GM12878 (cell line): ENCODE results near the gene PTPN2. TPM values are rescaled to one million over a fixed set of nuclear protein-coding genes. Genes with fewer than 3 reads are reported as not detected.
"Not testable (repeated sequence)": the region's sequence is repeated elsewhere in the genome, so short reads cannot be mapped to it uniquely, and the experiment has no call there.

Experiments used
- ATAC-seq: fragments of 200-7000 bp; cut with Tn5 transposase; 3 replicates; pipeline ENCODE4 v1.9.1; 2020; ENCODE audit warnings: mild to moderate bottlenecking, moderate library complexity
- BruUV-seq: library from RNA; stranded (reverse); fragments of 400-500 nt; replicated peaks from 2 replicates; lab custom pipeline; 2021; lab: Mats Ljungman, UMichigan
- CTCF ChIA-PET: fragments of 300-600 bp; sonication (Branson Sonifier 250); formaldehyde crosslinking; extraction: SDS; loops from one replicate; lab custom pipeline; 2021; ENCODE audit warnings: inconsistent platforms; lab: Yijun Ruan, JAX
- POLR2A ChIA-PET: fragments of 350-600 bp; formaldehyde crosslinking; extraction: SDS; loops from one replicate; lab custom pipeline; 2021; ENCODE audit warnings: inconsistent platforms; lab: Charles Lee
- RAD21 ChIA-PET: fragments of 300-600 bp; sonication (Branson Sonifier 250); formaldehyde crosslinking; loops from one replicate; lab custom pipeline; 2023; ENCODE audit warnings: antibody characterized with exemption; ENCODE audit not compliant: unreplicated experiment; lab: Charles Lee
- SMC1A ChIA-PET: fragments of 300-600 bp; sonication (Branson Sonifier 250); formaldehyde crosslinking; loops from one replicate; lab custom pipeline; 2023; ENCODE audit not compliant: unreplicated experiment, uncharacterized antibody; lab: Charles Lee
- DNase-seq: peaks from one replicate; pipeline ENCODE4 v3.0.0-alpha.2; 2011; ENCODE audit warnings: low read depth, low spot score
- FAIRE-seq: peaks from 3 replicates; lab custom pipeline; 2011; peaks lifted over from hg19 to GRCh38; lab: Jason Lieb, UNC
- H2AFZ ChIP-seq: 2 replicates; pipeline ENCODE4 v1.6.0; 2011; ENCODE audit warnings: low read depth, low read length, control low read depth; ENCODE audit not compliant: control insufficient read depth
- H3K27ac ChIP-seq: 2 replicates; pipeline ENCODE4 v1.5.1; 2011; ENCODE audit warnings: control low read depth; ENCODE audit not compliant: control insufficient read depth, insufficient read depth
- H3K27me3 ChIP-seq, 2 experiments: replicated peaks in 1 of 2; 2 replicates each; pipeline versions ENCODE4 v1.6.0 to v1.6.1; 2011; ENCODE audit warnings: low read length in 1 of 2; ENCODE audit not compliant: control insufficient read depth in 2 of 2, insufficient read depth in 2 of 2
- H3K36me3 ChIP-seq, 2 experiments: 2 replicates each; pipeline ENCODE4 v1.5.1; 2011; ENCODE audit warnings: low read length in 1 of 2; ENCODE audit not compliant: control insufficient read depth in 2 of 2, insufficient read depth in 2 of 2
- H3K4me1 ChIP-seq: 2 replicates; pipeline ENCODE4 v1.6.1; 2011; ENCODE audit warnings: mild to moderate bottlenecking, low read length, moderate library complexity, mixed read lengths; ENCODE audit not compliant: control insufficient read depth, insufficient read depth
- H3K4me2 ChIP-seq: 2 replicates; pipeline ENCODE4 v1.6.0; 2011; ENCODE audit warnings: control low read depth; ENCODE audit not compliant: control insufficient read depth, insufficient read depth
- H3K4me3 ChIP-seq: fragments of 200-600 bp; sonication (generic); 2 replicates; pipeline ENCODE4 v1.5.1; 2016
- H3K79me2 ChIP-seq: 2 replicates; pipeline ENCODE4 v1.6.0; 2011; ENCODE audit warnings: low read length; ENCODE audit not compliant: control insufficient read depth, insufficient read depth
- H3K9ac ChIP-seq: 2 replicates; pipeline ENCODE4 v1.8.0; 2011; ENCODE audit warnings: low read length, control low read depth, mixed read lengths; ENCODE audit not compliant: control insufficient read depth, insufficient read depth
- H3K9me3 ChIP-seq: replicated peaks from 3 replicates; pipeline ENCODE4 v1.5.1; 2011; ENCODE audit warnings: mild to moderate bottlenecking, low read length; ENCODE audit not compliant: control insufficient read depth, insufficient read depth
- H4K20me1 ChIP-seq: 2 replicates; pipeline ENCODE4 v1.6.0; 2011; ENCODE audit not compliant: control insufficient read depth, insufficient read depth
- WGBS: methylation state at CpG from one replicate; pipeline ENCODE4 v1.1.6; 2016; ENCODE audit warnings: low lambda C conversion rate; ENCODE audit not compliant: insufficient replicate concordance, insufficient coverage; ENCODE audit errors: missing lambda C conversion rate; 5-methylcytosine and 5-hydroxymethylcytosine counted together
- in situ Hi-C: fragments of 300-500 bp; cut with MboI; formaldehyde crosslinking; loops from 9 replicates; pipeline ENCODE4 v1.14.3; 2018; ENCODE audit warnings: mixed read lengths
- intact Hi-C: fragments of 100-400 bp; cut with micrococcal nuclease; formaldehyde crosslinking; loops from one replicate; pipeline ENCODE4 v1.14.2; 2022; ENCODE audit not compliant: unreplicated experiment
- polyA plus RNA-seq, 11 experiments: library from polyadenylated mRNA; depleted of rRNA in 4 of 11; unstranded in 6 of 11; stranded (reverse) in 5 of 11; fragments of >200 nt; fragmentation: Nextera tagmentation in 4 of 11; fragmentation: Illumina TruSeq in 1 of 11; extraction: Ambion mirVana in 4 of 11; extraction: Trizol in 1 of 11; gene quantifications; 1 replicate in 1 of 11; 2 replicates in 10 of 11; pipeline versions ENCODE4 v1.2.1 to v1.2.3, GENCODE V29; 2011 to 2016; ENCODE audit warnings: inconsistent platforms in 2 of 11, missing spikeins in 2 of 11, low read depth in 1 of 11
- total RNA-seq, 4 experiments: library from RNA; depleted of rRNA in 3 of 4; stranded (reverse); fragments of >200 nt in 3 of 4; fragmentation: Illumina TruSeq in 1 of 4; extraction: Trizol in 1 of 4; gene quantifications; 2 replicates each; pipeline versions ENCODE4 v1.2.1 to v1.2.3, GENCODE V29; 2013 to 2021
- TF ChIP-seq, protein P1 (sequence below): IDR thresholded peaks from 2 replicates; pipeline ENCODE4 v1.6.1; 2012; ENCODE audit warnings: mild to moderate bottlenecking, low read depth, low read length

The PTPN2 gene
- total and polyA plus RNA-seq, 10 of the 15 experiments (the other 5 are each of a cell fraction or from before 2014, with no cell fraction given) = 46.5 to 86.7 (median 64.6) TPM

DNA sequence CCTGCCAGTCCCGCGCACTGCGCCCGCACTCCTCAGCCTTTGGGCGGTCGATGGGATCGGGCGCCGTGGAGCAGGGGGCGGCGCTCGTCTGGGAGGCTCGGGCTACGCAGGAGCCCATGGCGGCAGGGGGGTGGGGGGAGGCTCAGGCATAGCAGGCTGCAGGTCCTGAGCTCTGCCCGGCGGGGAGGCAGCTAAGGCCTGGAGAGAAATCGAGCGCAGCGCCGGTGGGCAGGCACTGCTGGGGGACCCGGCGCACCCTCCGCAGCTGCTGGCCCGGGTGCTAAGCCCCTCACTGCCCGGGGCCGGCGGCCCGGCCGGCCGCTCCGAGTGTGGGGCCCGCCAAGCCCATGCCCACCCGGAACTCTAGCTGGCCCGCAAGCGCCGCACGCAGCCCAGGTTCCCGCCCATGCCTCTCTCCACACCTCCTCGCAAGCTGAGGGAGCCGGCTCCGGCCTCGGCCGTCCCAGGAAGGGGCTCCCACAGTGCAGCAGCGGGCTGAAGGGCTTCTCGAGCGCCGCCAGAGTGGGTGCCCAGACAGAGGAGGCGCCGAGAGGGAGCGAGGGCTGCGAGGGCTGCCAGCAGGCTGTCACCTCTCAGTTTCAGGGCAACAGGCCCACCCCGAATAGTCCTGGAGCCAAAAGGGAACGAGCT, 107.1 kb downstream of the PTPN2 start (continued):
- TF ChIP-seq, protein P1, sequence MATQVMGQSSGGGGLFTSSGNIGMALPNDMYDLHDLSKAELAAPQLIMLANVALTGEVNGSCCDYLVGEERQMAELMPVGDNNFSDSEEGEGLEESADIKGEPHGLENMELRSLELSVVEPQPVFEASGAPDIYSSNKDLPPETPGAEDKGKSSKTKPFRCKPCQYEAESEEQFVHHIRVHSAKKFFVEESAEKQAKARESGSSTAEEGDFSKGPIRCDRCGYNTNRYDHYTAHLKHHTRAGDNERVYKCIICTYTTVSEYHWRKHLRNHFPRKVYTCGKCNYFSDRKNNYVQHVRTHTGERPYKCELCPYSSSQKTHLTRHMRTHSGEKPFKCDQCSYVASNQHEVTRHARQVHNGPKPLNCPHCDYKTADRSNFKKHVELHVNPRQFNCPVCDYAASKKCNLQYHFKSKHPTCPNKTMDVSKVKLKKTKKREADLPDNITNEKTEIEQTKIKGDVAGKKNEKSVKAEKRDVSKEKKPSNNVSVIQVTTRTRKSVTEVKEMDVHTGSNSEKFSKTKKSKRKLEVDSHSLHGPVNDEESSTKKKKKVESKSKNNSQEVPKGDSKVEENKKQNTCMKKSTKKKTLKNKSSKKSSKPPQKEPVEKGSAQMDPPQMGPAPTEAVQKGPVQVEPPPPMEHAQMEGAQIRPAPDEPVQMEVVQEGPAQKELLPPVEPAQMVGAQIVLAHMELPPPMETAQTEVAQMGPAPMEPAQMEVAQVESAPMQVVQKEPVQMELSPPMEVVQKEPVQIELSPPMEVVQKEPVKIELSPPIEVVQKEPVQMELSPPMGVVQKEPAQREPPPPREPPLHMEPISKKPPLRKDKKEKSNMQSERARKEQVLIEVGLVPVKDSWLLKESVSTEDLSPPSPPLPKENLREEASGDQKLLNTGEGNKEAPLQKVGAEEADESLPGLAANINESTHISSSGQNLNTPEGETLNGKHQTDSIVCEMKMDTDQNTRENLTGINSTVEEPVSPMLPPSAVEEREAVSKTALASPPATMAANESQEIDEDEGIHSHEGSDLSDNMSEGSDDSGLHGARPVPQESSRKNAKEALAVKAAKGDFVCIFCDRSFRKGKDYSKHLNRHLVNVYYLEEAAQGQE = no peak

DNA sequence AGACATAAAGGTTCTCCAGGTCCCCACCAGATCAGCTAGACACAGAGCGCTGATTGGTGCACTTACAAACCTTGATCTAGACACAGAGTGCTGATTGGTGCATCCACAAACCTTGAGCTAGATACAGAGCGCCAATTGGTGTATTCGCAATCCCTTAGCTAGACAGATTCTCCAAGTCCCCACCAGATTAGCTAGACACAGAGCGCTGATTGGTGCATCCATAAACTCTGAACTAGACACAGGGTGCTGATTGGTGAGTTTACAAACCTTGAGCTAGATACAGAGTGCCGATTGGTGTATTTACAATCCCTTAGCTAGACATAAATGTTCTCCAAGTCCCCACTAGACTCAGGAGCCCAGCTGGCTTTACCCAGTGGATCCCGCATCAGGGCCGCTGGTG, 107.6 kb downstream of the PTPN2 start:
- BruUV-seq, SMC1A ChIA-PET: not testable (repeated sequence)
- WGBS = 91% methylated on average over 7 of the region's 7 CpGs

More for the DNA sequence above, 107.6 kb downstream of the PTPN2 start:
- H3K9ac ChIP-seq, RAD21 ChIA-PET, H3K9me3 ChIP-seq, H3K4me3 ChIP-seq, H3K27me3 ChIP-seq, intact Hi-C loops, H4K20me1 ChIP-seq, H3K4me1 ChIP-seq, H2AFZ ChIP-seq, DNase-seq, H3K27ac ChIP-seq, in situ Hi-C loops, H3K4me2 ChIP-seq, FAIRE-seq, H3K36me3 ChIP-seq, H3K79me2 ChIP-seq, ATAC-seq, POLR2A ChIA-PET: not testable (repeated sequence)
- CTCF ChIA-PET = interaction anchor here (1.3 kb wide), 1 partner anchor 159 kb away, joined by 3 read pairs; no protein-coding TSS in a partner anchor
